PFSK-1 (cell line): ENCODE results near the gene TNFAIP8L2.

ENCODE experiments used
- POLR2AphosphoS5 ChIP-seq: IDR thresholded peaks from 2 replicates; pipeline ENCODE4 v1.6.1; 2012; ENCODE audit warnings: low read depth, mild to moderate bottlenecking, control low read depth, low read length, moderate library complexity
- SIN3A ChIP-seq: IDR thresholded peaks from 2 replicates; pipeline ENCODE4 v1.6.1; 2012; ENCODE audit warnings: mild to moderate bottlenecking, low read length, moderate library complexity, borderline replicate concordance; ENCODE audit not compliant: insufficient read depth
- TAF1 ChIP-seq: IDR thresholded peaks from 2 replicates; pipeline ENCODE4 v1.6.1; 2012; ENCODE audit warnings: low read length, control low read depth, borderline replicate concordance; ENCODE audit not compliant: insufficient read depth
- TF ChIP-seq, protein P1 (sequence below), 2 experiments: IDR thresholded peaks; 2 replicates each; pipeline versions ENCODE4 v1.6.1 to v1.8.0; 2011 to 2012; ENCODE audit warnings: low read depth in 2 of 2, low read length in 2 of 2, control low read depth in 1 of 2, inconsistent platforms in 1 of 2, mild to moderate bottlenecking in 1 of 2, moderate library complexity in 1 of 2; ENCODE audit not compliant: insufficient read depth in 1 of 2

DNA sequence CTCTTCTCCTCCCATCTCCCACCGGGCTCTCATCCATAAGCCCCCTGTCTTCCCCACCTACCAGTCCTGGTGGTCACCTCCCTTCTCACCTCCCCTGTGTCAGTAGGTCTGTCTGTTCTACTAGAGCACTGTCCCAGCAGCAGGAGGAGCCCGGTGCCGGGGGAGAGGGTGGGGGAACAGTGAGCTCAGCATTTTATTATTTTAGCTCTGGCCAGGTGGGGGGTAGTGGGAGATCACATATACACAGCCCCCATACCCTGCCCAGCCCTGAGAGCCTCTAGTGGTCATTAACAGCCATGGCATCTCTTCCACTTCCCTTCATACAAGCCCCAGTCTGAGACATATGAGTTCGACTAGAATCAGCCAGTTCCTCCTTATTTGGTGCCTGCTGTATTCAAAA is 19.4 kb downstream of the TNFAIP8L2 start, which contains the start of gene TMOD4:
- TF ChIP-seq POLR2AphosphoS5: no peak
- TF ChIP-seq, protein P1, sequence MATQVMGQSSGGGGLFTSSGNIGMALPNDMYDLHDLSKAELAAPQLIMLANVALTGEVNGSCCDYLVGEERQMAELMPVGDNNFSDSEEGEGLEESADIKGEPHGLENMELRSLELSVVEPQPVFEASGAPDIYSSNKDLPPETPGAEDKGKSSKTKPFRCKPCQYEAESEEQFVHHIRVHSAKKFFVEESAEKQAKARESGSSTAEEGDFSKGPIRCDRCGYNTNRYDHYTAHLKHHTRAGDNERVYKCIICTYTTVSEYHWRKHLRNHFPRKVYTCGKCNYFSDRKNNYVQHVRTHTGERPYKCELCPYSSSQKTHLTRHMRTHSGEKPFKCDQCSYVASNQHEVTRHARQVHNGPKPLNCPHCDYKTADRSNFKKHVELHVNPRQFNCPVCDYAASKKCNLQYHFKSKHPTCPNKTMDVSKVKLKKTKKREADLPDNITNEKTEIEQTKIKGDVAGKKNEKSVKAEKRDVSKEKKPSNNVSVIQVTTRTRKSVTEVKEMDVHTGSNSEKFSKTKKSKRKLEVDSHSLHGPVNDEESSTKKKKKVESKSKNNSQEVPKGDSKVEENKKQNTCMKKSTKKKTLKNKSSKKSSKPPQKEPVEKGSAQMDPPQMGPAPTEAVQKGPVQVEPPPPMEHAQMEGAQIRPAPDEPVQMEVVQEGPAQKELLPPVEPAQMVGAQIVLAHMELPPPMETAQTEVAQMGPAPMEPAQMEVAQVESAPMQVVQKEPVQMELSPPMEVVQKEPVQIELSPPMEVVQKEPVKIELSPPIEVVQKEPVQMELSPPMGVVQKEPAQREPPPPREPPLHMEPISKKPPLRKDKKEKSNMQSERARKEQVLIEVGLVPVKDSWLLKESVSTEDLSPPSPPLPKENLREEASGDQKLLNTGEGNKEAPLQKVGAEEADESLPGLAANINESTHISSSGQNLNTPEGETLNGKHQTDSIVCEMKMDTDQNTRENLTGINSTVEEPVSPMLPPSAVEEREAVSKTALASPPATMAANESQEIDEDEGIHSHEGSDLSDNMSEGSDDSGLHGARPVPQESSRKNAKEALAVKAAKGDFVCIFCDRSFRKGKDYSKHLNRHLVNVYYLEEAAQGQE (IDR thresholded peaks at IDR 0.05; ENCODE audit: insufficient read depth in 1 of 2, low read depth in 2 of 2, low read length in 2 of 2): no peak
- no peak for TF ChIP-seq SIN3A
- no peak for TF ChIP-seq TAF1
